Hair follicle dermal papilla cell (primary cell): ENCODE data around the gene ZCCHC24. TPM values are rescaled to one million over a fixed set of nuclear protein-coding genes. Genes with fewer than 3 reads are reported as not detected.

ENCODE experiments used
- total RNA-seq: library from RNA; depleted of rRNA; stranded (reverse); fragments of >200 nt; gene quantifications from 2 replicates; pipeline ENCODE4 v1.2.3, GENCODE V29; 2012

The ZCCHC24 gene
- total RNA-seq, result 101 and 106 TPM in 2 replicates

DNA sequence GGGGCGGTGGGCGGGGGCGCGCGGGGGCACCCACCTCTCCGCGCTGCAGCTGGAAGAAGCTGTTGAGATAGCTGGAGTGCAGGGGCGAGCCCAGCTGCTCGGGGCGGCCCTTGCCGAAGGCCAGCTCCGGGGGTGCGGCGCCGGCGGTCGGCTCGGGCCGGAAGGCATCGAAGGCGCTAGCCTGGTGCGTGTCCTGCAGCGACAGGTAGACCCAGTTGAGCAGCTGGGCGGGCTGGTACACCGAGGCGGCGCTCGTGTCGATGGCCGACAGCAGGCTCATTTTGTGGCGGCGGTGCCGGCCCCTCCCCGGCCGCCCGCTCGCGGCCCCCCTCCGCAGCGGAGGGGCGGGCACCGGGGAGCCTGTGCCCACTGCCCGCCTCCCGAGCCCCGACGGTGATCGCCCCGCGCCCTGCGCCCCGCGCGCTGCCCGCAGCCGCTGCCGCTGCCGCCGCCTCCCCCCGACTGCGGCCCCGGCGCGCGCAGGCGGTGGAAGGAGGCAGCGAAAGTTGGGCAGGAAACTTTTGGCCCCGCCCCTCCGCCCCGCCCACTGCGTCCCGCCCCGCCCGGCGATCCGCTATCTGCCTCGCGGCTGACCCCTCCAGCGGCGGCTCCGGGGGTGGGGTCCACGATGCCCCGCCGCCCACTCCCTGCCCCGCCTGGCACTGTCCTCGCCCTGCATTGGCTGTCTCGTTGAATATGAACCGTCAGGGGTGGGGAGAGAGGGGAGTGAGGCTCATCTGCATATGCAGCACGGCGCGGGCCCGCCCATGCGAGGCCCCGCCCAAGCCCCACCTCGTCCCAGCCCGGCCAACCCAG is at the start of gene ZCCHC24:
TSS of gene ZCCHC24 (minus strand) at position 464 of the 816 bp plus-strand sequence. CDS start at position 280, 184 bp downstream.

DNA sequence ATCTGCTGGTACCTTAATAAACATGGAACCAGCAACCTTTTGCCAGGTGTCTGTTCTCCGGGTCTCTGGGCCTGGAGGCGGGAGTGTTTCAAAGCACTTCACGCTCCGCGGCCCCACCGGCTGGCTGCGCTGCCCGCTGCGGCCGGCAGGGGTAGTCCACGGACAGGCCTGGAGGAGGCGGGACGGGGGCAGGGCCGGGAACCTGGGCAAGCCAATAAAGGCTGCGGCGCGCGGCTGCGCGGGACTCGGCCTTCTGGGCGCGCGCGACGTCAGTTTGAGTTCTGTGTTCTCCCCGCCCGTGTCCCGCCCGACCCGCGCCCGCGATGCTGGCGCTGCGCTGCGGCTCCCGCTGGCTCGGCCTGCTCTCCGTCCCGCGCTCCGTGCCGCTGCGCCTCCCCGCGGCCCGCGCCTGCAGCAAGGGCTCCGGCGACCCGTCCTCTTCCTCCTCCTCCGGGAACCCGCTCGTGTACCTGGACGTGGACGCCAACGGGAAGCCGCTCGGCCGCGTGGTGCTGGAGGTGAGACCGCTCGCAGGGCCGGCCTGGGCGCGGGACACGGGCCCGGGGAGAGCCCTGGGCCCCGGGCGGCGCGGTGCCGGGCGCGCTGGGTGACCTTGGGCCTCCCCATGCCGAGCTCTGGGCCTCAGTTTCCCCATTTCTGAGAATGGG is 98.1 kb downstream of the ZCCHC24 start, which contains the start of gene PPIF:
TSS of gene PPIF (plus strand) at position 244 of the 668 bp plus-strand sequence. CDS start at position 324, 80 bp downstream.

Other genes with a start within 250 kb of the ZCCHC24 start
- 46.8 and 60.4 TPM in 2 replicates for gene PPIF, start 98.2 kb downstream of the ZCCHC24 start, total RNA-seq
- gene EIF5AL1, start 66.9 kb upstream of the ZCCHC24 start, total RNA-seq, result 0.36 and 0.49 TPM in 2 replicates
- gene SFTPA2, start 114.8 kb upstream of the ZCCHC24 start, total RNA-seq, result not detected in 2 replicates
- gene SFTPA1, start 165.3 kb upstream of the ZCCHC24 start, total RNA-seq, result not detected in 2 replicates